ENCODE data around the gene CTR9. TPM values are rescaled to one million over a fixed set of nuclear protein-coding genes. Genes with fewer than 3 reads are reported as not detected.

The CTR9 gene
- total and polyA plus RNA-seq, 9 of the 15 experiments (the other 6 are each of a cell fraction or from before 2014, with no cell fraction given) = 25.4 to 79.3 (median 47.3) TPM

GRCh38 chr11:10750838-10751580 lies at the start of gene CTR9 (continued):
- TF ChIP-seq TOE1 (IDR thresholded peaks at IDR 0.05; ENCODE audit: borderline replicate concordance) (no peak), TOE1 (CRISPR knock-in tag; IDR thresholded peaks at IDR 0.05; ENCODE audit: borderline replicate concordance, low read depth) (no peak), GATAD2A (IDR thresholded peaks at IDR 0.05) (no peak), E2F8 (IDR thresholded peaks at IDR 0.05; ENCODE audit: low read depth, partially characterized antibody) (peak; percentile 84), BHLHE40 (IDR thresholded peaks at IDR 0.05; ENCODE audit: low read length) (peak; percentile 66), LCOR (CRISPR knock-in tag; IDR thresholded peaks at IDR 0.05) (peak; percentile 96), DEAF1 (CRISPR knock-in tag; IDR thresholded peaks at IDR 0.05) (no peak), ZNF639 (CRISPR knock-in tag; conservative IDR thresholded peaks at IDR 0.05 in 1 of 2, IDR thresholded peaks at IDR 0.05 in 1 of 2) (peak in 1 of 2 experiments; percentile 99; a peak in 2 of 4 replicates), CBFB (CRISPR knock-in tag; IDR thresholded peaks at IDR 0.05) (0 out of 2 replicates have a peak, but pooled peaks have one; percentile 54), GABPB2 (CRISPR knock-in tag; conservative IDR thresholded peaks at IDR 0.05) (no peak), TCF3 (CRISPR knock-in tag; IDR thresholded peaks at IDR 0.05) (peak; percentile 39; the same call in 1 of the 2 replicates), MECOM (CRISPR knock-in tag; IDR thresholded peaks at IDR 0.05) (no peak), ZNF586 (CRISPR knock-in tag; conservative IDR thresholded peaks at IDR 0.05) (no peak), ZNF24 (IDR thresholded peaks at IDR 0.05) (no peak; the same call in 1 of the 2 replicates), ZNF695 (CRISPR knock-in tag; IDR thresholded peaks at IDR 0.05) (no peak), SP1 (CRISPR knock-in tag; IDR thresholded peaks at IDR 0.05) (peak; percentile 98), SRSF7 (optimal IDR thresholded peaks at IDR 0.05; ENCODE audit: low read depth, low read length) (no peak), ZBTB7A (IDR thresholded peaks at IDR 0.05; ENCODE audit: borderline replicate concordance, control insufficient read depth, low read depth, low read length) (peak; percentile 41; the same call in 1 of the 2 replicates), SRF (CRISPR knock-in tag; IDR thresholded peaks at IDR 0.05) (peak in 1 of 2 experiments; percentile 35; a peak in 1 of 4 replicates), ARID3A (IDR thresholded peaks at IDR 0.05; ENCODE audit: borderline replicate concordance, low read depth, low read length) (no peak; the same call in 1 of the 2 replicates), SETDB1 (IDR thresholded peaks at IDR 0.05; ENCODE audit: low read length) (no peak)
